SK-N-SH (cell line): ENCODE results near the gene CCDC127. TPM values are rescaled to one million over a fixed set of nuclear protein-coding genes. Genes with fewer than 3 reads are reported as not detected.

Experiments
- CTCF ChIA-PET: fragments of 300-600, 350-600 bp; formaldehyde crosslinking; extraction: SDS; loops from one replicate; lab custom pipeline; 2021; lab: Yijun Ruan, JAX
- POLR2A ChIA-PET: fragments of 350-600 bp; sonication (Branson Sonifier 250); formaldehyde crosslinking; extraction: SDS; loops from one replicate; lab custom pipeline; 2020; ENCODE audit warnings: antibody characterized with exemption, inconsistent platforms; lab: Yijun Ruan, JAX
- DNase-seq: peaks from one replicate; pipeline ENCODE4 v3.0.0; 2012
- H2AFZ ChIP-seq: fragments of 200-600 bp; sonication (generic); 2 replicates; pipeline ENCODE4 v1.8.1; 2016; ENCODE audit warnings: antibody characterized with exemption, mild to moderate bottlenecking, low read depth
- H3F3A ChIP-seq: fragments of 200-600 bp; sonication (generic); replicated peaks from 2 replicates; pipeline ENCODE3; 2016; ENCODE audit warnings: antibody characterized with exemption, mild to moderate bottlenecking; ENCODE audit not compliant: insufficient read depth
- H3K27ac ChIP-seq, 2 experiments: fragments of 200-500 bp in 1 of 2; fragments of 200-600 bp in 1 of 2; sonication (Bioruptor generic) in 1 of 2; sonication (generic), shearing (Covaris generic) in 1 of 2; 2 replicates each; pipeline versions ENCODE4 v1.5.1 to v1.6.1; 2014 to 2016; ENCODE audit warnings: low read depth in 2 of 2, inconsistent platforms in 1 of 2, low read length in 1 of 2, mild to moderate bottlenecking in 1 of 2, mixed read lengths in 1 of 2
- H3K27me3 ChIP-seq: fragments of 200-600 bp; sonication (generic), shearing (Covaris generic); 2 replicates; pipeline ENCODE4 v1.6.1; 2016; ENCODE audit warnings: mixed run types; ENCODE audit not compliant: insufficient read depth
- H3K36me3 ChIP-seq, 2 experiments: fragments of 200-500 bp in 1 of 2; fragments of 200-600 bp in 1 of 2; sonication (Bioruptor generic) in 1 of 2; sonication (generic) in 1 of 2; replicated peaks in 1 of 2; 2 replicates each; pipeline versions ENCODE3 to v1.5.1; 2014 to 2016; ENCODE audit warnings: low read length in 1 of 2, mild to moderate bottlenecking in 1 of 2; ENCODE audit not compliant: insufficient read depth in 2 of 2, control insufficient read depth in 1 of 2
- H3K4me1 ChIP-seq, 2 experiments: fragments of 200-500 bp in 1 of 2; fragments of 200-600 bp in 1 of 2; sonication (Bioruptor generic) in 1 of 2; sonication (generic), shearing (Covaris generic) in 1 of 2; 2 replicates each; pipeline versions ENCODE4 v1.5.1 to v1.6.1; 2014 to 2016; ENCODE audit warnings: low read depth in 1 of 2, low read length in 1 of 2, mixed run types in 1 of 2; ENCODE audit not compliant: insufficient read depth in 2 of 2, control insufficient read depth in 1 of 2
- H3K4me2 ChIP-seq: fragments of 200-600 bp; sonication (generic), shearing (Covaris generic); 2 replicates; pipeline ENCODE4 v1.6.1; 2017; ENCODE audit warnings: mixed run types
- H3K4me3 ChIP-seq, 2 experiments: fragments of 200-500 bp in 1 of 2; fragments of 200-600 bp in 1 of 2; sonication (Bioruptor generic) in 1 of 2; sonication (generic), shearing (Covaris generic) in 1 of 2; 2 replicates each; pipeline versions ENCODE4 v1.5.1 to v1.8.1; 2014 to 2016; ENCODE audit warnings: low read depth in 2 of 2, inconsistent platforms in 1 of 2, low read length in 1 of 2, mild to moderate bottlenecking in 1 of 2, mixed read lengths in 1 of 2, moderate library complexity in 1 of 2
- H3K79me2 ChIP-seq: fragments of 200-600 bp; sonication (generic); 2 replicates; pipeline ENCODE4 v1.8.1; 2017; ENCODE audit warnings: mild to moderate bottlenecking; ENCODE audit not compliant: insufficient read depth
- H3K9ac ChIP-seq: fragments of 200-600 bp; sonication (generic); 2 replicates; pipeline ENCODE4 v1.6.1; 2017; ENCODE audit warnings: mixed run types
- H3K9me2 ChIP-seq: fragments of 200-600 bp; sonication (generic); 2 replicates; pipeline ENCODE4 v1.6.1; 2017; ENCODE audit warnings: mixed run types
- H3K9me3 ChIP-seq: fragments of 200-600 bp; sonication (generic); 2 replicates; pipeline ENCODE4 v1.6.1; 2017; ENCODE audit warnings: mixed run types, mild to moderate bottlenecking, moderate library complexity
- H4K20me1 ChIP-seq: fragments of 200-600 bp; sonication (generic); 2 replicates; pipeline ENCODE4 v1.6.1; 2017; ENCODE audit warnings: mild to moderate bottlenecking, mixed run types; ENCODE audit not compliant: insufficient read depth
- IRF3 ChIP-seq: fragments of 150-350 bp; IDR thresholded peaks from 2 replicates; pipeline ENCODE4 v1.6.1; 2016; ENCODE audit warnings: mild to moderate bottlenecking, low read depth, low read length
- JUND ChIP-seq: IDR thresholded peaks from 2 replicates; pipeline ENCODE4 v1.4.0; 2012
- MAX ChIP-seq: IDR thresholded peaks from 2 replicates; pipeline ENCODE4 v1.4.0; 2012; ENCODE audit warnings: low read depth
- MXI1 ChIP-seq: IDR thresholded peaks from 2 replicates; pipeline ENCODE4 v1.6.1; 2012; ENCODE audit warnings: mild to moderate bottlenecking, low read depth, low read length, improper control_type of control experiment
- NFIC ChIP-seq: IDR thresholded peaks from 2 replicates; pipeline ENCODE4 v1.4.0; 2012; ENCODE audit warnings: borderline replicate concordance
- POLR2AphosphoS5 ChIP-seq: IDR thresholded peaks from 2 replicates; pipeline ENCODE4 v1.6.1; 2012; ENCODE audit warnings: low read depth, low read length
- SIN3A ChIP-seq: IDR thresholded peaks from 2 replicates; pipeline ENCODE4 v1.6.1; 2012; ENCODE audit warnings: low read depth, mild to moderate bottlenecking, low read length, moderate library complexity, borderline replicate concordance
- SMC3 ChIP-seq: IDR thresholded peaks from 2 replicates; pipeline ENCODE4 v1.6.1; 2012; ENCODE audit warnings: low read depth, low read length, improper control_type of control experiment
- TAF1 ChIP-seq: IDR thresholded peaks from 2 replicates; pipeline ENCODE4 v1.6.1; 2012; ENCODE audit warnings: low read depth, mild to moderate bottlenecking, low read length, moderate library complexity, borderline replicate concordance
- TCF12 ChIP-seq: IDR thresholded peaks from 2 replicates; pipeline ENCODE4 v1.4.0; 2012
- USF2 ChIP-seq: fragments of 150-350 bp; IDR thresholded peaks from 2 replicates; pipeline ENCODE4 v1.6.1; 2017; ENCODE audit warnings: antibody characterized with exemption, low read length, low read depth, borderline replicate concordance
- WGBS: methylation state at CpG from one replicate; pipeline ENCODE4 v1.1.6; 2017; ENCODE audit warnings: low lambda C conversion rate; 5-methylcytosine and 5-hydroxymethylcytosine counted together
- polyA plus RNA-seq, 3 experiments: library from polyadenylated mRNA; depleted of rRNA; stranded (reverse); fragments of >200 nt; gene quantifications; 2 replicates each; pipeline ENCODE4 v1.2.3, GENCODE V29; 2012

The CCDC127 gene
- polyA plus RNA-seq, 1 of the 3 experiments (the other 2 are of a cell fraction): 3.9 TPM

GRCh38 chr5:169071-169727, 48.8 kb downstream of the CCDC127 start:
- Histone ChIP-seq H3K9me2 (no peaks in the 10 kb centered on the region), H2AFZ (no peak overlapping the region)
- no peak for TF ChIP-seq MXI1
- no peak for TF ChIP-seq IRF3
- no peak for TF ChIP-seq TAF1
- no peak for TF ChIP-seq SMC3
- TF ChIP-seq MAX: no peak
- TF ChIP-seq POLR2AphosphoS5: no peak
- no peak for TF ChIP-seq SIN3A
- TF ChIP-seq, all 33 proteins: peak for 0
- Histone ChIP-seq H3K9ac (peak overlapping the region; percentile 7; the same call in 1 of the 2 replicates), H3K36me3 (no peaks in the 10 kb centered on the region), H3K4me3 (no peak overlapping the region), H3F3A (no peaks in the 10 kb centered on the region), H3K9me3 (no peaks in the 10 kb centered on the region), H4K20me1 (no peaks in the 10 kb centered on the region), H3K27me3 (no peaks in the 10 kb centered on the region), H3K27ac (peak overlapping the region in 1 of 2 experiments; percentile 72; a peak in 2 of 4 replicates), H3K4me2 (no peak overlapping the region), H3K4me1 (peaks cover 0 to 15% of the 10 kb centered on the region in 2 experiments; a peak in 1 of 4 replicates), H3K79me2 (no peaks in the 10 kb centered on the region)
- WGBS: 84% methylated on average over 32 of the region's 32 CpGs
- no peak for DNase-seq
- ChIA-PET CTCF (no interaction called here), POLR2A (no interaction called here)

GRCh38 chr5:167982-168660, 49.8 kb downstream of the CCDC127 start:
- no peaks in the 10 kb centered on the region for H3K36me3 ChIP-seq
- H3K4me2 ChIP-seq: no peak overlapping the region
- H4K20me1 ChIP-seq: no peaks in the 10 kb centered on the region
- no peak for TF ChIP-seq USF2
- TF ChIP-seq JUND: 0 out of 2 replicates have a peak, but pooled peaks have one; percentile 15
- TF ChIP-seq NFIC: peak; percentile 53
- TF ChIP-seq TCF12: peak; percentile 54
- no peaks in the 10 kb centered on the region for H3F3A ChIP-seq
- H3K79me2 ChIP-seq: no peaks in the 10 kb centered on the region
- peak overlapping the region; percentile 2; the same call in 1 of the 2 replicates for H3K9ac ChIP-seq
- H3K4me1 ChIP-seq: peaks cover 0 to 15% of the 10 kb centered on the region in 2 experiments; a peak in 1 of 4 replicates
- no peak overlapping the region for H2AFZ ChIP-seq
- no peaks in the 10 kb centered on the region for H3K9me2 ChIP-seq
- H3K27ac ChIP-seq: peak overlapping the region in 1 of 2 experiments; percentile 72; a peak in 2 of 4 replicates
- POLR2A ChIA-PET: no interaction called here
- CTCF ChIA-PET: interaction anchor here (1.2 kb wide), 1 partner anchor 20 kb away, joined by 5 read pairs; no protein-coding TSS in a partner anchor
- H3K9me3 ChIP-seq: no peaks in the 10 kb centered on the region
- 41% methylated on average over 5 of the region's 18 CpGs for WGBS
- DNase-seq: no peak
- H3K27me3 ChIP-seq: no peaks in the 10 kb centered on the region
- no peak overlapping the region for H3K4me3 ChIP-seq
